ENCODE measurements around the gene ADIPOR1. TPM values are rescaled to one million over a fixed set of nuclear protein-coding genes. Genes with fewer than 3 reads are reported as not detected.

The ADIPOR1 gene
- total RNA-seq, 1 donor from 2014 or later, result 45.0 TPM

DNA sequence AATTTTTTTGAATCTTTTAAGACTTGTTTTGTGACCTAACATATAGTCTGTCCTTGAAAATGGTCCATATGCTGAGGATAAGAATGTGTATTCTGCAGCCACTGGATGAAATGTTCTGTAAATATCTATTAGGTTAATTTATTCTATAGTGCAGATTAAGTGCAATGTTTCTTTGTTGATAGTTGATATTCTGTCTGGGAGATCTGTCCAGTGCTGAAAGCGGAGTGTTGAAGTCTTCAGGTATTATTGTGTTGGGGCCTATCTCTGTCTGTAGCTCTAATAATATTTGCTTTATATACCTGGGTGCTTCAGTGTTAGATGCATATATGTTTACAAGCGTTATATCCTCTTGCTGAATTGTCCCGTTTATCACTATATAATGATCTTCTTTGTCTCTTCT is 23.4 kb downstream of the ADIPOR1 start:
- peaks cover 4% of the 10 kb centered on the region for H3K36me3 Mint-ChIP-seq (ENCODE audit: low read depth)
- H3K9me3 Mint-ChIP-seq, result peaks cover 4% of the 10 kb centered on the region
- no peak overlapping the region for H3K4me3 Mint-ChIP-seq
- ATAC-seq (ENCODE audit: low read depth) (no peak), DNase-seq (no peak)
- H3K27ac Mint-ChIP-seq, result no peak overlapping the region
- ChIA-PET POLR2A (no interaction called here), CTCF (no interaction called here)
- H3K4me1 Mint-ChIP-seq, result peaks cover 12% of the 10 kb centered on the region
- H3K27me3 Mint-ChIP-seq, result no peaks in the 10 kb centered on the region
- intact Hi-C loops (cut with micrococcal nuclease), result no loop called here
- TF ChIP-seq CTCF (IDR thresholded peaks at IDR 0.05), result no peak

DNA sequence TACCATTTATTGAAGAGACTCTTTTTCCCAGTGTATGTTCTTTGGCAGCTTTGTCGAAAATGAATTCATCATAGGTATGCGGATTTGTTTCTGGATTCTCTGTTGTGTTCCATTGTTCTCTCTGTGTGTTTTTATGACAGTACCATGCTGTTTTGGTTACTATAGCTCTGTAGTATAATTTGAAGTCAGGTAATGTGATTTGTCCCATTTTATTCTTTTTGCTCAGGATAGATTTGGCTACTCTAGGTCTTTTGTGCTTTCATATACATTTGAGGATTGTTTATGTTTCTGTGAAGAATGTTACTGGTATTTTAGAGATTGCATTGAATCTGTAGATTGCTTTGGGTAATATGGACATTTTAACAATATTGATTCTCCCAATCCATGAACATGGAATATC is 25.6 kb downstream of the ADIPOR1 start:
- no peak for TF ChIP-seq CTCF (IDR thresholded peaks at IDR 0.05)
- H3K36me3 Mint-ChIP-seq (ENCODE audit: low read depth), result no peaks in the 10 kb centered on the region

DNA sequence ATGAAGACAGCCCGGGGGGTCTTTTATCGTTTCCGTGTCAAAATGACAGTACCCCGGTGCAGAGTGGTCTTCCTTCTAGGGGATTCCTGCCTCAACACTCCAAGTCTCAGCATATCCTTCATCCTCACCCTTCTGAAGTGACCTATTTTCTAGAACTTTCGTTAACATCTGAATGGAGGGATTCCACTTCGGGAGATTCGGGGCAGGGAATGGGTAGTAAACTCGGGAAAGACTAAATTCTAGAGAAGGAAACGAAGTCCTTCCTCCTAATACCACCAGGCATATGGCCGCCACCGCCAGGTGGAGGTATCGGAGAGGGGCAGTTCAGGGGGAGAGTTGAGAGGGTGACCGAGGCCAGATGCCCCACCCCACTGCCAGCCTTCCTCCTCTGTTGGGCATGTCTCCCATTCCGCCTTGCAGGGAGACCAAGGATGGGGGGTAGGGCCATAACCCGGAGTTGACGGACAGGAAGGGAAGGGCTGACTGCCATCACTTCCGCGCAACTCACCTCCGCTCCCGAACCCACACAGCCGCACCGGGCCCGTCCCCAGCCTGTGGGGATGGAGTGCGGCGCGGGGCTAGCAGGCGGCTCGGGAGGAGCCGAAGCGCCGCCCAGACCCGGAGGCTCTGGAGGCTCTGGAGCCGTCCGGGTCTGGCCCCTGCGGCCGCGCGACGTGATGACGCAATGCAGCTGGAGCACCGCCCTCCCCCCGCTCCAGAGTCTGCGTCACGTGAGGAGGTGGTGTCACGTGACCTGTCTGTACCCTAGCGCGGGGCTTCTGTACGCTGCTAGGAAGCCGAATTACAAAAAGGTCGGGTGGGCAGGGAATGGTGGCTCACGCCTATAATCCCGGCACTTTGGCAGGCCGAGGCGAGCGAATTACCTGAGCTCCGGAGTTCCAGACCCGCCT is 31.3 kb downstream of the ADIPOR1 start, which contains the start of gene KLHL12:
Gene KLHL12, minus strand, starts transcription at position 654 of the 911 bp plus-strand sequence. CDS start 2,072 bp downstream, outside the sequence.
- DNase-seq, result peak; percentile 92
- no peak for TF ChIP-seq CTCF (IDR thresholded peaks at IDR 0.05)
- intact Hi-C loops (cut with micrococcal nuclease), result loop anchor here (1.0 kb wide), 6 partner anchors 31 to 579 kb away; partner anchors contain the start of genes ADIPOR1, PPP1R12B, RABIF and TMEM183A

More for the DNA sequence above, 25.6 kb downstream of the ADIPOR1 start:
- H3K27me3 Mint-ChIP-seq, result no peaks in the 10 kb centered on the region
- peaks cover 4% of the 10 kb centered on the region for H3K9me3 Mint-ChIP-seq
- intact Hi-C loops (cut with micrococcal nuclease), result no loop called here
- DNase-seq (no peak), ATAC-seq (ENCODE audit: low read depth) (no peak)
- ChIA-PET CTCF (no interaction called here), POLR2A (no interaction called here)
- no peak overlapping the region for H3K27ac Mint-ChIP-seq
- no peak overlapping the region for H3K4me3 Mint-ChIP-seq
- H3K4me1 Mint-ChIP-seq, result peaks cover 12% of the 10 kb centered on the region

GRCh38 chr1:202923533-202923932 is 34.6 kb downstream of the ADIPOR1 start:
- H3K4me1 Mint-ChIP-seq, result peaks cover 24% of the 10 kb centered on the region
- TF ChIP-seq CTCF (IDR thresholded peaks at IDR 0.05), result no peak
- no peak for DNase-seq
- no peak for ATAC-seq (ENCODE audit: low read depth)
- H3K36me3 Mint-ChIP-seq (ENCODE audit: low read depth), result peaks cover 44% of the 10 kb centered on the region
- ChIA-PET CTCF (interaction anchor here (3.8 kb wide), 1 partner anchor 75 kb away, joined by 12 read pairs; no protein-coding TSS in a partner anchor), POLR2A (no interaction called here)
- H3K4me3 Mint-ChIP-seq, result no peak overlapping the region
- intact Hi-C loops (cut with micrococcal nuclease), result no loop called here
- no peak overlapping the region for H3K27ac Mint-ChIP-seq
- no peaks in the 10 kb centered on the region for H3K27me3 Mint-ChIP-seq
- H3K9me3 Mint-ChIP-seq, result no peaks in the 10 kb centered on the region

More for the DNA sequence above, 31.3 kb downstream of the ADIPOR1 start, which contains the start of gene KLHL12:
- Mint-ChIP-seq H3K4me1 (peaks cover 24% of the 10 kb centered on the region), H3K4me3 (peak within 1 kb of the TSS; percentile 94), H3K36me3 (ENCODE audit: low read depth) (peaks cover 31% of the 10 kb centered on the region), H3K27ac (peak within 1 kb of the TSS; percentile 92), H3K27me3 (no peaks in the 10 kb centered on the region), H3K9me3 (no peaks in the 10 kb centered on the region)
- POLR2A ChIA-PET, result interaction anchor here (0.6 to 1.4 kb wide), 14 partner anchors 18 to 1003 kb away, joined by 3 to 12 read pairs (median 6); partner anchors contain the start of genes ADIPOR1 and TMEM183A
- CTCF ChIA-PET, result interaction anchor here (0.7 to 3.8 kb wide), 2 partner anchors 41 to 72 kb away, joined by 3 to 12 read pairs; no protein-coding TSS in a partner anchor
- ATAC-seq (ENCODE audit: low read depth), result peak; percentile 93

GRCh38 chr1:202919615-202920014 is 38.5 kb downstream of the ADIPOR1 start:
- Mint-ChIP-seq H3K4me1 (peaks cover 11% of the 10 kb centered on the region), H3K27me3 (no peaks in the 10 kb centered on the region), H3K9me3 (no peaks in the 10 kb centered on the region), H3K4me3 (no peak overlapping the region), H3K27ac (no peak overlapping the region), H3K36me3 (ENCODE audit: low read depth) (peaks cover 70% of the 10 kb centered on the region)
- POLR2A ChIA-PET, result interaction anchor here (0.8 kb wide), 1 partner anchor 31 kb away, joined by 3 read pairs; the partner anchor contains the start of gene RABIF
- TF ChIP-seq CTCF (IDR thresholded peaks at IDR 0.05), result no peak
- CTCF ChIA-PET, result no interaction called here
- DNase-seq (no peak), ATAC-seq (ENCODE audit: low read depth) (no peak)
- intact Hi-C loops (cut with micrococcal nuclease), result no loop called here

All from activated B cell treated with CpG ODN at 0.5 μM for 24 hours (primary cell).